Adrenal gland (tissue), 12 donors: Measurements from ENCODE around the gene RSRC1. TPM values are rescaled to one million over a fixed set of nuclear protein-coding genes. Genes with fewer than 3 reads are reported as not detected.

Experiments used
- DNase-seq, 7 donors: peaks; one replicate each; pipeline ENCODE4 v3.0.0-alpha.2; 2019 to 2020
- H3K27ac ChIP-seq, 5 donors: fragments of 200-600 bp; sonication (generic) in 4 of 5; 1 replicate in 3 of 5; 2 replicates in 2 of 5; pipeline versions ENCODE4 v1.5.1 to v1.8.0; 2016 to 2020; ENCODE audit warnings: mild to moderate bottlenecking in 1 of 5
- H3K27me3 ChIP-seq: fragments of 200-600 bp; 2 replicates; pipeline ENCODE4 v1.8.0; 2021
- H3K36me3 ChIP-seq, 2 donors: fragments of 200-600 bp; replicated peaks in 1 of 2; 1 replicate in 1 of 2; 2 replicates in 1 of 2; pipeline versions ENCODE4 v1.5.1 to v1.8.0; 2018 to 2022
- H3K4me1 ChIP-seq, 2 donors: fragments of 200-600 bp; replicated peaks in 1 of 2; 1 replicate in 1 of 2; 2 replicates in 1 of 2; pipeline versions ENCODE4 v1.5.1 to v1.8.0; 2018 to 2021
- H3K4me3 ChIP-seq, 4 donors: fragments of 200-600 bp; sonication (generic) in 3 of 4; one replicate each; pipeline ENCODE4 v1.5.1; 2016 to 2018
- H3K9me3 ChIP-seq, 3 donors: fragments of 200-600 bp; sonication (generic) in 1 of 3; replicated peaks in 1 of 3; 1 replicate in 2 of 3; 2 replicates in 1 of 3; pipeline versions ENCODE4 v1.5.1 to v1.8.0; 2016 to 2021
- CTCF ChIP-seq, 6 experiments: fragments of 450-650 bp in 4 of 6; fragments of 200-600 bp in 2 of 6; sonication (generic) in 1 of 6; IDR thresholded peaks; 1 replicate in 5 of 6; 2 replicates in 1 of 6; pipeline versions ENCODE4 v1.5.1 to v1.8.0; 2016 to 2021; ENCODE audit warnings: antibody characterized with exemption in 6 of 6, mild to moderate bottlenecking in 2 of 6, moderate library complexity in 1 of 6
- POLR2A ChIP-seq, 2 donors: fragments of 450-650 bp; IDR thresholded peaks; one replicate each; pipeline ENCODE4 v1.6.1; 2017; ENCODE audit warnings: antibody characterized with exemption in 2 of 2, mild to moderate bottlenecking in 2 of 2, moderate library complexity in 1 of 2
- WGBS, 4 donors: extraction: QIAGEN DNeasy Blood & Tissue Kit in 2 of 4; methylation state at CpG; one replicate each; pipeline versions ENCODE4 v1.1.5 to v1.1.7; 2013 to 2017; 5-methylcytosine and 5-hydroxymethylcytosine counted together
- intact Hi-C, 2 donors: fragments of 100-400 bp; cut with DNase I; formaldehyde crosslinking; loops; one replicate each; pipeline versions ENCODE4 v1.14.1 to v1.15.0; 2022 to 2023
- polyA plus RNA-seq, 3 donors: library from polyadenylated mRNA; stranded (reverse); fragments of 200-250 nt in 2 of 3; fragments of 350-450 nt in 1 of 3; fragmentation: Illumina TruSeq in 1 of 3; extraction: RNeasy Lipid Tissue Mini Kit (QIAGEN cat#74804) in 1 of 3; gene quantifications; one replicate each; pipeline ENCODE4 v1.2.3, GENCODE V29; 2013 to 2014
- total RNA-seq, 9 donors: library from RNA; depleted of rRNA in 4 of 9; stranded (reverse); fragments of >200 nt in 4 of 9; fragments of 120-200 nt in 1 of 9; fragmentation: NEBNext Ultra II Directional in 1 of 9; extraction: Animal tissue kit (Norgen Biotek cat#: 25700) in 1 of 9; gene quantifications; one replicate each; pipeline versions ENCODE4 v1.1.0 to v1.2.4, GENCODE V29; 2013 to 2023
- donor health status: healthy with polysubstance abuse.
- donor health status: Bipolar disorder and iron deficiency.
- donor health status: DM: yes; HTN: yes; CAD: no.
- donor health status: DM: no; HTN: no; CAD: no.
- donor health status: DM: no; HTN: no; CAD: no.
- donor health status: DM: yes; HTN: yes; CAD: no.

RSRC1 gene
- total and polyA plus RNA-seq, 12 donors, result 12.6 to 125 (median 37.5) TPM

DNA sequence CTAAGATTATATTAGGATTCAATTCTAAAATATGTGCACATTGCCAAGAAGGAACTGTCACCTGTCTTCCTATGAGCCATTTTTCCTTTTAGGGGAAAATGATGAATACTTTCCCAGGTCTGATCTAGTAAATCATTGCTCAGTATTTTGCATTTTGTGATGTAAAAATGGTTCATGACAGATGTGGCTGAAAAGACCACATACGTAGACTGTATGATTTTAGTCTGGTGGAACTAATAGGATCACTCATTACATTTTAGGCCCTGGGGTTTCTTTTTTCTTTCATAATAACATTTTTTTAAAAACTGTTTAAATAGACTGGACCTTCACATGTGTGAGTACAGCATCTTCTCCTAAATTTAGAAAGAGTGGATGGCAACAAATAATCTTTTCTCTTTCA is 259.4 kb downstream of the RSRC1 start:
- no peaks in the 10 kb centered on the region for H3K27me3 ChIP-seq
- intact Hi-C loops, result no loop called here
- H3K9me3 ChIP-seq, result no peaks in the 10 kb centered on the region
- no peaks in the 10 kb centered on the region for H3K4me1 ChIP-seq
- WGBS, 4 donors, result 87 to 98% (median 93%) methylated on average over 1 of the region's 1 CpG
- DNase-seq, result no peak
- TF ChIP-seq CTCF (IDR thresholded peaks at IDR 0.05) (no peak), POLR2A (IDR thresholded peaks at IDR 0.05) (no peak)
- H3K4me3 ChIP-seq, result no peak overlapping the region
- no peaks in the 10 kb centered on the region for H3K36me3 ChIP-seq
- H3K27ac ChIP-seq, result no peak overlapping the region

DNA sequence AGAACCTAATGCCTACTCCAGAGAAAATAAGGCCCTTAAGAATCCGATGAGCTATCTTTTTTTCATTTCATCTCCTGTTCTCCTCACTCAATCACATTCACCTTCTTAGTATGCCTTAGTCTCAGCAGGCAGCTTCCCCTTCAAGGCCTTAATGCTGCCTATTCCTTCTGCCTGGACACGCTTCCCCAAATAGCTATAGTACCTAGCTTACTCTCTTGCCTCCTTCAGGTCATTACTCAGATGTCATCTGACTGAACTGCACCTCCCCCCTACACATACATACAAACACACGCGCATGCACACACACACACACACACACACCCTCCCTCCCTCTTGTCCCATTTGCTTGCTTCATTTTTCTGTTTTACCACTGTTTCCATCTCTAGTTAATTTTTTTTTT is 269.6 kb downstream of the RSRC1 start:
- H3K36me3 ChIP-seq, result no peaks in the 10 kb centered on the region
- no peak for TF ChIP-seq POLR2A (IDR thresholded peaks at IDR 0.05)
- no peak for TF ChIP-seq CTCF (IDR thresholded peaks at IDR 0.05)
- intact Hi-C loops, result no loop called here
- WGBS, 4 donors, result 85 to 94% (median 89%) methylated on average over 4 of the region's 4 CpGs
- DNase-seq, result no peak
- H3K9me3 ChIP-seq, result no peaks in the 10 kb centered on the region
- H3K27me3 ChIP-seq, result no peaks in the 10 kb centered on the region
- H3K4me1 ChIP-seq, result no peaks in the 10 kb centered on the region
- H3K4me3 ChIP-seq, result no peak overlapping the region
- no peak overlapping the region for H3K27ac ChIP-seq

DNA sequence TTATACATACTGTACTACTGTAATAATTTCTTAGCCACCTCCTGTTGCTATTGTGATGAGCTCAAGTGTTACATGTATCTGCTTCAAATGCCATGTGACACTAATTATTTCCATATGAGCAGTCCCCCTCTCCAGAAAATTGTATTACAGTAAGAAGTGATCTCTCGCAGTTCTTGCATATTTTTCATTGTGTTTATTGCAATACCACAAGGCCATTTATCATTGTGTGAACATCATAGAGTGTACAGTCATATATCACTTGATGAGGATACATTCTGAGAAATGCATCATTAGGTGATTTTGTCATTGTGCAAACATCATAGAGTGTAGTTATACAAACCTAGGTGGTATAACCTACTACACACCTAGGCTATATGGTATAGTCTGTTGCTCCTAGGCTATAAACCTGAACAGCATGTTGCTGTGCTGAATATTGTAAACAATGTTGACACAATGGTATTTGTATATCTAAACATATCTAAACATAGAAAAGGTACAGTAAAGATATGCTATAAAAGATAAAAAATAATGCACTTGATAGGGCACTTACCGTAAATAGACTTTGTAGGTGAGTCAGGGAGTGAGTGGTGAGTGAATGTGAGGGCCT is 271.5 kb downstream of the RSRC1 start:
- no peak for TF ChIP-seq POLR2A (IDR thresholded peaks at IDR 0.05)
- TF ChIP-seq CTCF (IDR thresholded peaks at IDR 0.05), result no peak
- Histone ChIP-seq H3K27ac (no peak overlapping the region), H3K4me3 (no peak overlapping the region), H3K4me1 (no peaks in the 10 kb centered on the region), H3K27me3 (no peaks in the 10 kb centered on the region), H3K36me3 (no peaks in the 10 kb centered on the region), H3K9me3 (no peaks in the 10 kb centered on the region)
- 90 to 96% (median 94%) methylated on average over 2 of the region's 2 CpGs for WGBS, 4 donors
- intact Hi-C loops, result no loop called here
- DNase-seq, result no peak

GRCh38 chr3:158382479-158382878 is 272.6 kb downstream of the RSRC1 start:
- Histone ChIP-seq H3K27ac (no peak overlapping the region), H3K4me3 (no peak overlapping the region), H3K9me3 (no peaks in the 10 kb centered on the region), H3K4me1 (no peaks in the 10 kb centered on the region), H3K36me3 (no peaks in the 10 kb centered on the region), H3K27me3 (no peaks in the 10 kb centered on the region)
- no peak for DNase-seq
- TF ChIP-seq CTCF (IDR thresholded peaks at IDR 0.05), result no peak
- no peak for TF ChIP-seq POLR2A (IDR thresholded peaks at IDR 0.05)
- 68 to 86% (median 75%) methylated on average over 2 of the region's 2 CpGs for WGBS, 4 donors
- intact Hi-C loops, result no loop called here
